H9 (cell line): ENCODE data around the gene RAET1G. TPM values are rescaled to one million over a fixed set of nuclear protein-coding genes. Genes with fewer than 3 reads are reported as not detected.

Experiments used
- DNase-seq: peaks from one replicate; pipeline ENCODE4 v3.0.0-alpha.2; 2017
- H2AFZ ChIP-seq: one replicate; pipeline ENCODE4 v1.6.1; 2013; ENCODE audit warnings: mild to moderate bottlenecking, low read length, control low read depth, moderate library complexity
- H2AK5ac ChIP-seq: 2 replicates; pipeline ENCODE4 v1.6.1; 2013; ENCODE audit warnings: low read length, control low read depth, mixed read lengths; ENCODE audit not compliant: insufficient read length
- H2BK120ac ChIP-seq: one replicate; pipeline ENCODE4 v1.6.1; 2013; ENCODE audit warnings: low read depth, mild to moderate bottlenecking, low read length, control low read depth, inconsistent platforms; ENCODE audit not compliant: poor library complexity, severe bottlenecking
- H2BK12ac ChIP-seq: 2 replicates; pipeline ENCODE4 v1.6.1; 2013; ENCODE audit warnings: low read length, control low read depth, mixed read lengths, low read depth; ENCODE audit not compliant: insufficient read length
- H2BK15ac ChIP-seq: 2 replicates; pipeline ENCODE4 v1.6.1; 2013; ENCODE audit warnings: low read depth, low read length, control low read depth
- H2BK20ac ChIP-seq: one replicate; pipeline ENCODE4 v1.6.1; 2013; ENCODE audit warnings: low read depth, mild to moderate bottlenecking, low read length, control low read depth, inconsistent platforms; ENCODE audit not compliant: poor library complexity, severe bottlenecking
- H2BK5ac ChIP-seq: 2 replicates; pipeline ENCODE4 v1.6.1; 2013; ENCODE audit warnings: low read length, control low read depth, mixed read lengths; ENCODE audit not compliant: insufficient read length
- H3K14ac ChIP-seq: 2 replicates; pipeline ENCODE4 v1.6.1; 2013; ENCODE audit warnings: low read length, control low read depth; ENCODE audit not compliant: insufficient read depth
- H3K18ac ChIP-seq: 2 replicates; pipeline ENCODE4 v1.6.1; 2013; ENCODE audit warnings: low read depth, mild to moderate bottlenecking, mixed read lengths, low read length, control low read depth; ENCODE audit not compliant: insufficient read length
- H3K23ac ChIP-seq: 2 replicates; pipeline ENCODE4 v1.6.1; 2013; ENCODE audit warnings: low read length, control low read depth, mixed read lengths, low read depth; ENCODE audit not compliant: insufficient read length
- H3K23me2 ChIP-seq: 2 replicates; pipeline ENCODE4 v1.6.1; 2013; ENCODE audit warnings: low read depth, mild to moderate bottlenecking, mixed read lengths, low read length, control low read depth; ENCODE audit not compliant: insufficient read length, poor library complexity, severe bottlenecking
- H3K27ac ChIP-seq: 2 replicates; pipeline ENCODE4 v1.5.1; 2013; ENCODE audit warnings: low read length, control low read depth, mixed read lengths, low read depth; ENCODE audit not compliant: insufficient read length
- H3K27me3 ChIP-seq: 2 replicates; pipeline ENCODE4 v1.6.1; 2013; ENCODE audit warnings: low read length, control low read depth, inconsistent platforms; ENCODE audit not compliant: insufficient read depth
- H3K4ac ChIP-seq: 2 replicates; pipeline ENCODE4 v1.6.1; 2013; ENCODE audit warnings: low read depth, mild to moderate bottlenecking, control low read depth, inconsistent platforms, low read length, moderate library complexity
- H3K4me1 ChIP-seq: 2 replicates; pipeline ENCODE4 v1.6.1; 2013; ENCODE audit warnings: low read length, control low read depth, inconsistent platforms; ENCODE audit not compliant: insufficient read depth
- H3K4me2 ChIP-seq: 2 replicates; pipeline ENCODE4 v1.6.1; 2013; ENCODE audit warnings: low read length, control low read depth, mixed read lengths; ENCODE audit not compliant: insufficient read length, insufficient read depth
- H3K56ac ChIP-seq: 2 replicates; pipeline ENCODE4 v1.6.1; 2013; ENCODE audit warnings: low read depth, mild to moderate bottlenecking, mixed read lengths, low read length, control low read depth; ENCODE audit not compliant: insufficient read length
- H3K79me1 ChIP-seq: 2 replicates; pipeline ENCODE4 v1.6.1; 2013; ENCODE audit warnings: low read depth, mild to moderate bottlenecking, moderate library complexity, low read length, control low read depth, inconsistent platforms; ENCODE audit not compliant: insufficient read depth, poor library complexity, severe bottlenecking
- H3K79me2 ChIP-seq: 2 replicates; pipeline ENCODE4 v1.6.1; 2013; ENCODE audit warnings: low read length, control low read depth, inconsistent platforms; ENCODE audit not compliant: insufficient read depth
- H3K9ac ChIP-seq: 2 replicates; pipeline ENCODE4 v1.6.1; 2013; ENCODE audit warnings: low read length, control low read depth, mixed read lengths; ENCODE audit not compliant: insufficient read length; ENCODE audit errors: extremely low read depth
- H3K9me3 ChIP-seq: one replicate; pipeline ENCODE4 v1.6.1; 2013; ENCODE audit warnings: low read depth, low read length, inconsistent platforms; ENCODE audit not compliant: control insufficient read depth
- H3T11ph ChIP-seq: one replicate; pipeline ENCODE4 v1.6.1; 2013; ENCODE audit warnings: mild to moderate bottlenecking, low read length, control low read depth, inconsistent platforms
- H4K20me1 ChIP-seq: one replicate; pipeline ENCODE4 v1.6.1; 2013; ENCODE audit not compliant: control insufficient read depth, insufficient read length, insufficient read depth
- H4K5ac ChIP-seq: 2 replicates; pipeline ENCODE4 v1.6.1; 2013; ENCODE audit warnings: low read depth, mild to moderate bottlenecking, mixed read lengths, low read length, control low read depth; ENCODE audit not compliant: insufficient read length
- H4K8ac ChIP-seq: replicated peaks from 2 replicates; pipeline ENCODE4 v1.6.1; 2013; ENCODE audit warnings: low read length, control low read depth, mixed read lengths, low read depth; ENCODE audit not compliant: insufficient read length
- H4K91ac ChIP-seq: 2 replicates; pipeline ENCODE4 v1.6.1; 2013; ENCODE audit warnings: low read depth, mild to moderate bottlenecking, moderate library complexity, mixed read lengths, low read length, control low read depth; ENCODE audit not compliant: insufficient read length
- H3K27ac Mint-ChIP-seq, 3 experiments: 2 replicates in 2 of 3; 3 replicates in 1 of 3; pipeline ENCODE4 v1.8.0; 2020 to 2021; ENCODE audit warnings: mixed read lengths in 3 of 3, mild to moderate bottlenecking in 1 of 3, moderate library complexity in 1 of 3
- H3K27me3 Mint-ChIP-seq: 2 replicates; pipeline ENCODE4 v1.8.0; 2021; ENCODE audit warnings: low read depth, mild to moderate bottlenecking, moderate library complexity, mixed read lengths
- H3K36me3 Mint-ChIP-seq, 3 experiments: 2 replicates in 2 of 3; 3 replicates in 1 of 3; pipeline ENCODE4 v1.8.0; 2020 to 2021; ENCODE audit warnings: low read depth in 3 of 3, mixed read lengths in 3 of 3; ENCODE audit not compliant: insufficient read depth in 1 of 3
- H3K4me1 Mint-ChIP-seq, 2 experiments: 2 replicates each; pipeline ENCODE4 v1.8.0; 2020; ENCODE audit warnings: mixed read lengths in 2 of 2
- H3K4me3 Mint-ChIP-seq, 2 experiments: 2 replicates in 1 of 2; 3 replicates in 1 of 2; pipeline ENCODE4 v1.8.0; 2020 to 2021; ENCODE audit warnings: mild to moderate bottlenecking in 2 of 2, mixed read lengths in 2 of 2, moderate library complexity in 1 of 2
- H3K9me3 Mint-ChIP-seq, 2 experiments: 2 replicates in 1 of 2; 3 replicates in 1 of 2; pipeline ENCODE4 v1.8.0; 2020; ENCODE audit warnings: mild to moderate bottlenecking in 2 of 2, mixed read lengths in 2 of 2, moderate library complexity in 1 of 2
- CTCF ChIP-seq: fragments of 200-600 bp; sonication (generic); conservative IDR thresholded peaks from 3 replicates; pipeline ENCODE4 v1.8.0; 2021; ENCODE audit warnings: antibody characterized with exemption, mild to moderate bottlenecking
- WGBS: extraction: QIAGEN DNeasy Blood & Tissue Kit; methylation state at CpG from one replicate; pipeline ENCODE4 v1.1.7; 2013; ENCODE audit warnings: missing lambda C conversion rate, low lambda C conversion rate, mixed read lengths; ENCODE audit not compliant: insufficient read length; ENCODE audit errors: extremely low coverage; 5-methylcytosine and 5-hydroxymethylcytosine counted together
- total RNA-seq: library from RNA; stranded (reverse); gene quantifications from 2 replicates; pipeline ENCODE4 v1.2.1, GENCODE V29; 2021

Gene RAET1G
- total RNA-seq, 1 experiment from 2014 or later, result not detected

GRCh38 chr6:149899486-149899885 is 23.4 kb downstream of the RAET1G start:
- H2BK12ac ChIP-seq, result no peak overlapping the region
- H2BK5ac ChIP-seq, result no peak overlapping the region
- H3K14ac ChIP-seq, result no peak overlapping the region
- peaks cover 7 to 8% of the 10 kb centered on the region in 2 experiments; a peak in 3 of 4 replicates for H3K4me1 Mint-ChIP-seq
- no peak overlapping the region for H3K27ac Mint-ChIP-seq
- H3K23me2 ChIP-seq, result no peaks in the 10 kb centered on the region
- H3K9me3 ChIP-seq, result no peaks in the 10 kb centered on the region
- no peaks in the 10 kb centered on the region for H3K9me3 Mint-ChIP-seq
- no peak for TF ChIP-seq CTCF
- no peak overlapping the region for H3K4me2 ChIP-seq
- no peaks in the 10 kb centered on the region for H3K79me2 ChIP-seq
- H3K79me1 ChIP-seq, result no peaks in the 10 kb centered on the region
- no peak overlapping the region for H2AFZ ChIP-seq
- no peaks in the 10 kb centered on the region for H4K20me1 ChIP-seq
- no peaks in the 10 kb centered on the region for H3K36me3 Mint-ChIP-seq
- no peak overlapping the region for H3K18ac ChIP-seq
- H3K23ac ChIP-seq, result no peak overlapping the region
- H2BK20ac ChIP-seq, result no peak overlapping the region
- peaks cover 25% of the 10 kb centered on the region for H3K27me3 Mint-ChIP-seq
- H3T11ph ChIP-seq, result no peak overlapping the region
- H4K8ac ChIP-seq, result no peak overlapping the region
- H2AK5ac ChIP-seq, result no peak overlapping the region
- DNase-seq, result no peak
- H3K27ac ChIP-seq, result no peak overlapping the region
- no peak overlapping the region for H3K4ac ChIP-seq
- H3K4me1 ChIP-seq, result no peaks in the 10 kb centered on the region; the same call in 1 of the 2 replicates
- H3K4me3 Mint-ChIP-seq, result no peak overlapping the region
- H3K56ac ChIP-seq, result no peak overlapping the region
- no peak overlapping the region for H4K91ac ChIP-seq
- no peak overlapping the region for H4K5ac ChIP-seq
- no peak overlapping the region for H2BK120ac ChIP-seq
- no CpG with 5 or more reads among the region's 6 CpGs for WGBS
- H3K27me3 ChIP-seq, result no peaks in the 10 kb centered on the region; the same call in 1 of the 2 replicates
- H2BK15ac ChIP-seq, result no peak overlapping the region
- H3K9ac ChIP-seq, result no peak overlapping the region
